ENCODE results near the gene PTPRN2.

The PTPRN2 gene

GRCh38 chr7:158067219-158067930 is 520.2 kb downstream of the PTPRN2 start:
- TF ChIP-seq CTCF (IDR thresholded peaks at IDR 0.05; ENCODE audit: insufficient read depth, missing control alignments), result no peak
- DNase-seq (ENCODE audit: insufficient read length, low spot score) (no peak), FAIRE-seq (no peak)

GRCh38 chr7:158066085-158066484 is 521.5 kb downstream of the PTPRN2 start:
- DNase-seq (ENCODE audit: insufficient read length, low spot score) (no peak), FAIRE-seq (no peak)
- no peak for TF ChIP-seq CTCF (IDR thresholded peaks at IDR 0.05; ENCODE audit: insufficient read depth, missing control alignments)

DNA sequence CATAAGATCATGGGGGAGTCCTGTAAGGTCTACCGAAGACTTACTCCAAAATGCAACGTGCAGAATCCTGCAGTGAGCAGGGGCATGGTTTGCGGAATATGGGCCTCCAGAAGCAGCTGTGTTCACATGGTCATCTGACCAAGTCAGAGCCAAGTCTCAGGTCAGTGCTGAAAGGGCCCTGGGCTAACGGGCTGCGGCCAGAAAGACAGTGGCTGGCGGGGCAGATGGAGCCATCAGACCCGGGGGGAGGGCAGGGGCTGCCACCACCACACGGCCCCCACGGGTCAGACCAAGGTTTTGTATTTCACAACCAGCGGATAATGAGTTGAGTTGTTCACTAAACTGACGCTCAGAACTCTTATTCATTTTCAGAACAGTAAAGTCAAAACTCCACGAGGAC is 522.3 kb downstream of the PTPRN2 start:
- FAIRE-seq, result no peak
- TF ChIP-seq CTCF (IDR thresholded peaks at IDR 0.05; ENCODE audit: insufficient read depth, missing control alignments), result no peak
- no peak for DNase-seq (ENCODE audit: insufficient read length, low spot score)

DNA sequence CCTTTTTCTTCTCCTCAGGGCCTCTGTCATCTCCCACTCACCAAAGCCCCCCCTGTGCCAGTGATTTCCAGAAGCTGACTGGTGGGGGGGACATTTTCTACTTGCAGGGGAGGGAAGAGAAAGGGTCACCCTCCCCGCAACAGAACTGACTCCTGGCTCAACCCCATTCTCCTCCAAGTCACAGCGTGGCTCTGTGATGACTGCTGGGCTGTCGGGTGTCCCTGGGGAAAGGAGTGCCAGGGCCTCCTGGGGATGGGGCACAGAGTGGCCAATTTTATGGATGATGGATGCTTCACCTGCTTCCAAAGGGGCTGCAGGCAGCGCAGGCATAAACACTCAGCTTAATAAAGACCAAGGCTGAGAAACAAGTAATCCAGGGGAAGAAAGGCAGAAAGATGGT is 523.0 kb downstream of the PTPRN2 start:
- FAIRE-seq, result no peak
- DNase-seq (ENCODE audit: insufficient read length, low spot score), result no peak
- TF ChIP-seq CTCF (IDR thresholded peaks at IDR 0.05; ENCODE audit: insufficient read depth, missing control alignments), result no peak

DNA sequence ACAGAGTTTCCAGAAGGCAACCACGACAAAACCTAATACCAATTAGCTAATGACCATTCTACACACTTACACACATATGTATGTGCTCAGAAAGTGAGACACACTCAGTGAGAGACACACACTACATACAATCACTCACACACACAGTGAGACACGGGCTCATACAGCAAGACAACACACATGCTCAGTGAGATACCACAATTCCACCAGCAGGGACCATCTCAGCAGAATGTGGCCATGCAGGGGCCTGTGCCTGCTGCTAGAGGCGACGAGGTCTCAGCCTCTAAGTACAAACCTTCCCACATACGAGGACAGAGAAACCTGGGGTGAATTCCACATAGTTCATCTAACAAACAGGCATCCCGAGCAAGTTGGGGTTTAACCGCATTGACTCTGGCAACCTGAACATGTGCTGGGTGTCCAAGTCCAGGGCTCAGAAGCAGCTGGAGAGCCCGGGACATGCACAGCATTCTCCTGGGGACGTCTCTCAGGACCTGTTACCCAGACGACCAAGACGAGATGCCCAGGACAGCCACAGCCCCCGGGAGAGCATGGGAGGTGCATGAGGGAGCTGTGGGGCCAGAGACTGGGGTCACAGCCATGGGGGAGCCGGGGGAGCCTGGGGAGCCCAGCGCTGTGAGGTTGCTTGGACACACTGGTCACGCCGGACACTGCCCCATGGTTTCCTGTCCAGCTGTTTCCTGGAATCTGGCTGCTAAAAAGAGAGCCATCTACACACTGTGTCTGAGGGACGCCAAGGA is 523.6 kb downstream of the PTPRN2 start:
- FAIRE-seq (no peak), DNase-seq (ENCODE audit: insufficient read length, low spot score) (no peak)
- TF ChIP-seq CTCF (IDR thresholded peaks at IDR 0.05; ENCODE audit: insufficient read depth, missing control alignments), result no peak

DNA sequence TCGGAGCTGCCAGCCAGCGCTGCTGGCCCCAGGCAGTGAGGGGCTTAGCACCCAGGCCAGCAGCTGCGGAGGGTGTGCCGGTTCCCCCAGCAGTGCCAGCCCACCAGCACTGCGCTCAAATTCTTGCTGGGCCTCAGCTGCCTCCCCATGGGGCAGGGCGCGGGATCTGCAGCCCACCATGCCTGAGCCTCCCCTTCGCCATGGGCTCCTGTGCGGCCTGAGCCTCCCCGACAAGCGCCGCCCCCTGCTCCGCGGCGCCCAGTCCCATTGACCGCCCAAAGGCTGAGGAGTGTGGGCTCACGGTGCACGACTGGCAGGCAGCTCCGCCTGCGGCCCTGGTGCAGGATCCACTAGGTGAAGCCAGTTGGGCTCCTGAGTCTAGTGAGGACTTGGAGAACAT is 525.0 kb downstream of the PTPRN2 start:
- DNase-seq (ENCODE audit: insufficient read length, low spot score) (no peak), FAIRE-seq (no peak)
- no peak for TF ChIP-seq CTCF (IDR thresholded peaks at IDR 0.05; ENCODE audit: insufficient read depth, missing control alignments)
